A549 (cell line): ENCODE measurements around the gene PPM1H. TPM values are rescaled to one million over a fixed set of nuclear protein-coding genes. Genes with fewer than 3 reads are reported as not detected.
A peak's percentile ranks its signal among the peaks of the same experiment; 100 is the strongest.

Source experiments
- ATAC-seq, 2 experiments: fragments of 200-7000 bp in 1 of 2; fragments of >200 bp in 1 of 2; cut with Nextera tagmentation in 1 of 2; cut with Tn5 transposase in 1 of 2; 3 replicates each; pipeline versions ENCODE4 v1.8.0 to v1.9.1; 2018 to 2020; ENCODE audit warnings: mild to moderate bottlenecking in 1 of 2, moderate library complexity in 1 of 2
- CTCF ChIA-PET: fragments of 300-600 bp; sonication (Branson Sonifier 250); formaldehyde crosslinking; extraction: SDS; loops from one replicate; lab custom pipeline; 2021; ENCODE audit warnings: antibody characterized with exemption, inconsistent platforms; lab: Yijun Ruan, JAX
- POLR2A ChIA-PET: fragments of 350-600 bp; formaldehyde crosslinking; extraction: SDS; loops from one replicate; lab custom pipeline; 2021; ENCODE audit warnings: antibody characterized with exemption, inconsistent platforms; lab: Yijun Ruan, JAX
- DNase-seq, 2 experiments: peaks; one replicate each; pipeline versions ENCODE4 v3.0.0 to v3.0.0-alpha.2; 2011 to 2016; ENCODE audit warnings: low read depth in 1 of 2, low spot score in 1 of 2
- FAIRE-seq: peaks from 2 replicates; lab custom pipeline; 2011; peaks lifted over from hg19 to GRCh38; lab: Jason Lieb, UNC
- H3K27ac ChIP-seq, 2 experiments: fragments of >200 bp; sonication (Bioruptor Twin); formaldehyde crosslinking; 3 replicates each; pipeline ENCODE4 v1.5.1; 2016 to 2017
- H3K4me1 ChIP-seq: fragments of >200 bp; sonication (Bioruptor Twin); formaldehyde crosslinking; 3 replicates; pipeline ENCODE4 v1.6.1; 2016
- H3K4me2 ChIP-seq: fragments of >200 bp; sonication (Bioruptor Twin); formaldehyde crosslinking; 3 replicates; pipeline ENCODE4 v1.6.1; 2016
- H3K4me3 ChIP-seq: fragments of >200 bp; sonication (Bioruptor Twin); formaldehyde crosslinking; 3 replicates; pipeline ENCODE4 v1.5.1; 2016
- H3K9me3 ChIP-seq: fragments of >200 bp; sonication (Bioruptor Twin); formaldehyde crosslinking; 3 replicates; pipeline ENCODE4 v1.6.1; 2016
- CBX8 ChIP-seq: fragments of 200-600 bp; sonication (generic); IDR thresholded peaks from 2 replicates; pipeline ENCODE4 v1.6.1; 2016
- CEBPB ChIP-seq, 2 experiments: fragments of >200 bp in 1 of 2; sonication (Bioruptor Twin) in 1 of 2; formaldehyde crosslinking in 1 of 2; IDR thresholded peaks; 2 replicates each; pipeline ENCODE4 v1.6.1; 2012 to 2016
- EHF ChIP-seq: fragments of 250-450 bp; sonication (Bioruptor Pico); IDR thresholded peaks from 2 replicates; pipeline ENCODE4 v1.5.0; 2020; ENCODE audit warnings: mild to moderate bottlenecking
- ELK1 ChIP-seq: fragments of 150-350 bp; IDR thresholded peaks from 2 replicates; pipeline ENCODE4 v1.6.1; 2014; ENCODE audit warnings: low read depth, mild to moderate bottlenecking, low read length
- ESRRA ChIP-seq: fragments of 150-350 bp; IDR thresholded peaks from 2 replicates; pipeline ENCODE4 v1.6.1; 2014; ENCODE audit warnings: mild to moderate bottlenecking, low read length, borderline replicate concordance
- FOSB ChIP-seq: fragments of 250-450 bp; sonication (Bioruptor Pico); IDR thresholded peaks from 2 replicates; pipeline ENCODE4 v1.5.0; 2020; ENCODE audit warnings: mild to moderate bottlenecking, moderate library complexity
- FOSL2 ChIP-seq, 2 experiments: fragments of 450-650 bp in 1 of 2; fragments of >200 bp in 1 of 2; sonication (Bioruptor Twin) in 1 of 2; formaldehyde crosslinking; IDR thresholded peaks; 2 replicates each; pipeline versions ENCODE4 v1.5.0 to v1.6.1; 2016 to 2020; ENCODE audit warnings: mild to moderate bottlenecking in 1 of 2, moderate library complexity in 1 of 2
- GATA3 ChIP-seq: IDR thresholded peaks from 2 replicates; pipeline ENCODE4 v1.6.1; 2012; ENCODE audit warnings: borderline replicate concordance
- HES2 ChIP-seq: fragments of >200 bp; sonication (Bioruptor Twin); formaldehyde crosslinking; IDR thresholded peaks from 2 replicates; pipeline ENCODE4 v1.6.1; 2016
- JUN ChIP-seq, 2 experiments: fragments of >200 bp; sonication (Bioruptor Twin); formaldehyde crosslinking; IDR thresholded peaks; 2 replicates in 1 of 2; 3 replicates in 1 of 2; pipeline ENCODE4 v1.6.1; 2016 to 2017
- KDM5A ChIP-seq: fragments of 200-600 bp; sonication (generic); IDR thresholded peaks from 2 replicates; pipeline ENCODE4 v1.6.1; 2016; ENCODE audit warnings: antibody characterized with exemption, mild to moderate bottlenecking
- MAFK ChIP-seq: fragments of 450-650 bp; IDR thresholded peaks from 2 replicates; pipeline ENCODE4 v1.6.1; 2014; ENCODE audit not compliant: partially characterized antibody
- MAZ ChIP-seq: fragments of 150-350 bp; IDR thresholded peaks from 2 replicates; pipeline ENCODE4 v1.6.1; 2014; ENCODE audit warnings: antibody characterized with exemption, low read depth, low read length, borderline replicate concordance
- PHF8 ChIP-seq: fragments of 200-600 bp; sonication (generic); IDR thresholded peaks from 2 replicates; pipeline ENCODE4 v1.6.1; 2016; ENCODE audit warnings: low read depth, mild to moderate bottlenecking, antibody characterized with exemption, moderate library complexity, borderline replicate concordance
- RAD21 ChIP-seq, 2 experiments: fragments of >200 bp in 1 of 2; sonication (Bioruptor Twin) in 1 of 2; formaldehyde crosslinking in 1 of 2; IDR thresholded peaks in 1 of 2; conservative IDR thresholded peaks in 1 of 2; 2 replicates in 1 of 2; 3 replicates in 1 of 2; pipeline ENCODE4 v1.6.1; 2012 to 2018; ENCODE audit warnings: inconsistent platforms in 1 of 2
- RNF2 ChIP-seq: fragments of 200-600 bp; sonication (generic); IDR thresholded peaks from 2 replicates; pipeline ENCODE4 v1.6.1; 2016; ENCODE audit warnings: low read depth, mild to moderate bottlenecking, antibody characterized with exemption, moderate library complexity, borderline replicate concordance
- SMC3 ChIP-seq: fragments of >200 bp; sonication (Bioruptor Twin); formaldehyde crosslinking; IDR thresholded peaks from 3 replicates; pipeline ENCODE4 v1.6.1; 2018; ENCODE audit warnings: inconsistent platforms
- SREBF2 ChIP-seq: fragments of 450-650 bp; IDR thresholded peaks from 2 replicates; pipeline ENCODE4 v1.6.1; 2014; ENCODE audit warnings: mild to moderate bottlenecking, moderate library complexity
- TFCP2L1 ChIP-seq: fragments of 250-450 bp; sonication (Bioruptor Pico); IDR thresholded peaks from 2 replicates; pipeline ENCODE4 v1.5.0; 2021; ENCODE audit warnings: mild to moderate bottlenecking
- ZNF302 ChIP-seq: fragments of 250-450 bp; sonication (Bioruptor Pico); IDR thresholded peaks from 2 replicates; pipeline ENCODE4 v1.9.0; 2021; ENCODE audit warnings: inconsistent platforms, mild to moderate bottlenecking, moderate library complexity
- ZSCAN20 ChIP-seq: fragments of 250-450 bp; sonication (Bioruptor Pico); IDR thresholded peaks from 2 replicates; pipeline ENCODE4 v1.8.0; 2022; ENCODE audit warnings: mild to moderate bottlenecking, moderate library complexity
- WGBS: methylation state at CpG from one replicate; pipeline ENCODE4 v1.1.6; 2017; ENCODE audit errors: missing lambda C conversion rate; 5-methylcytosine and 5-hydroxymethylcytosine counted together
- polyA plus RNA-seq, 4 experiments: library from polyadenylated mRNA; depleted of rRNA in 3 of 4; stranded (reverse); fragments of >200 nt; fragmentation: RNase III in 1 of 4; extraction: RNeasy Plus Mini Kit Qiagen cat#74134 plus additional on column Dnase treatment in 1 of 4; gene quantifications; 2 replicates in 3 of 4; 3 replicates in 1 of 4; pipeline ENCODE4 v1.2.3, GENCODE V29; 2011 to 2017
- TF ChIP-seq, protein P1 (sequence below): fragments of 450-650 bp; IDR thresholded peaks from 2 replicates; pipeline ENCODE4 v1.6.1; 2014; ENCODE audit warnings: antibody characterized with exemption
- TF ChIP-seq, protein P2 (sequence below): IDR thresholded peaks from 2 replicates; pipeline ENCODE4 v1.6.1; 2012
- TF ChIP-seq, protein P3 (sequence below): fragments of 250-450 bp; sonication (Bioruptor Pico); IDR thresholded peaks from 2 replicates; pipeline ENCODE4 v1.5.0; 2020; ENCODE audit warnings: low read depth, mild to moderate bottlenecking, moderate library complexity
- TF ChIP-seq, protein P4 (sequence below): fragments of >200 bp; sonication (Bioruptor Twin); formaldehyde crosslinking; IDR thresholded peaks from 3 replicates; pipeline ENCODE4 v1.6.1; 2016

Gene PPM1H
- polyA plus RNA-seq, 2 of the 4 experiments (the other 2 are of a cell fraction): 7.8 TPM

- TF ChIP-seq TFCP2L1 (CRISPR knock-in tag): no peak
- no peak for TF ChIP-seq SREBF2
- TF ChIP-seq ESRRA: no peak
- TF ChIP-seq KDM5A: no peak
- no peak for TF ChIP-seq ELK1
Observed at GRCh38 chr12:62866451-62867082, 68.4 kb downstream of the PPM1H start (continued).

DNA sequence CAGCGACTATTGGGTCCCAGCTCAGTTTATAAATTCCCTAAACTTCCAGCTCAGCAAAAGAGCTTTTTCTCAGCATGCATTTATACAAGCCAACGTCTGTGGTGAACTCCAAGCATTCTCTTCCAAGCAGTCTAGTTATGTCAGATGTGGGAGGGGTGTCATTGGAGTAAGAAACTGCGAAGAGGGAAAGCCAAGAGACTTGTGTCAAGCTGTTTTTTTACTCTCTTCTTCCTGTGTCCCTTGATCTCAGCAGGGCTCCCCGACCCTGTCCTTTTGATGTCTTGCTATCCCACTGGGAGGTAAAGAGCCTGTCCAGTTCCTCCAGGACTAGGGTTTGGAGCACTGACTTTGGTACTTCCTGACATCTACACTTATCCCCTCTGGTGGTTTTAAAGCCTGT, 69.0 kb downstream of the PPM1H start:
- Histone ChIP-seq H3K4me2 (peak overlapping the region; percentile 71), H3K4me3 (no peak overlapping the region), H3K4me1 (peaks cover 75% of the 10 kb centered on the region), H3K27ac (peak overlapping the region; percentile 72 to 84), H3K9me3 (no peaks in the 10 kb centered on the region)
- peak; percentile 13 to 22 for DNase-seq
- no peak for FAIRE-seq
- ATAC-seq: peak in 1 of 2 experiments; percentile 5; a peak in 3 of 6 replicates
- CTCF ChIA-PET: interaction anchor here (1.1 to 3.0 kb wide), 5 partner anchors 18 to 71 kb away, joined by 3 to 14 read pairs (median 6); no protein-coding TSS in a partner anchor
- POLR2A ChIA-PET: interaction anchor here (1.8 to 2.5 kb wide), 2 partner anchors 17 to 69 kb away, joined by 5 to 18 read pairs; partner anchors contain the start of gene PPM1H
- 41% methylated on average over 4 of the region's 4 CpGs for WGBS
- TF ChIP-seq GATA3 (no peak), FOSL2 (IDR thresholded peaks at IDR 0.05) (no peak), FOSL2 (CRISPR knock-in tag; IDR thresholded peaks at IDR 0.05) (no peak), PHF8 (no peak), SREBF2 (no peak), EHF (CRISPR knock-in tag) (no peak), ESRRA (no peak), FOSB (CRISPR knock-in tag) (no peak), RNF2 (no peak), CBX8 (no peak), MAZ (no peak), KDM5A (no peak), SMC3 (no peak), ZSCAN20 (no peak), ZNF302 (CRISPR knock-in tag) (no peak)
- TF ChIP-seq, protein P1, sequence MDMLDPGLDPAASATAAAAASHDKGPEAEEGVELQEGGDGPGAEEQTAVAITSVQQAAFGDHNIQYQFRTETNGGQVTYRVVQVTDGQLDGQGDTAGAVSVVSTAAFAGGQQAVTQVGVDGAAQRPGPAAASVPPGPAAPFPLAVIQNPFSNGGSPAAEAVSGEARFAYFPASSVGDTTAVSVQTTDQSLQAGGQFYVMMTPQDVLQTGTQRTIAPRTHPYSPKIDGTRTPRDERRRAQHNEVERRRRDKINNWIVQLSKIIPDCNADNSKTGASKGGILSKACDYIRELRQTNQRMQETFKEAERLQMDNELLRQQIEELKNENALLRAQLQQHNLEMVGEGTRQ: no peak
- TF ChIP-seq, protein P2, sequence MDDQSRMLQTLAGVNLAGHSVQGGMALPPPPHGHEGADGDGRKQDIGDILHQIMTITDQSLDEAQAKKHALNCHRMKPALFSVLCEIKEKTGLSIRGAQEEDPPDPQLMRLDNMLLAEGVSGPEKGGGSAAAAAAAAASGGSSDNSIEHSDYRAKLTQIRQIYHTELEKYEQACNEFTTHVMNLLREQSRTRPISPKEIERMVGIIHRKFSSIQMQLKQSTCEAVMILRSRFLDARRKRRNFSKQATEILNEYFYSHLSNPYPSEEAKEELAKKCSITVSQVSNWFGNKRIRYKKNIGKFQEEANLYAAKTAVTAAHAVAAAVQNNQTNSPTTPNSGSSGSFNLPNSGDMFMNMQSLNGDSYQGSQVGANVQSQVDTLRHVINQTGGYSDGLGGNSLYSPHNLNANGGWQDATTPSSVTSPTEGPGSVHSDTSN: no peak
- TF ChIP-seq, protein P3, sequence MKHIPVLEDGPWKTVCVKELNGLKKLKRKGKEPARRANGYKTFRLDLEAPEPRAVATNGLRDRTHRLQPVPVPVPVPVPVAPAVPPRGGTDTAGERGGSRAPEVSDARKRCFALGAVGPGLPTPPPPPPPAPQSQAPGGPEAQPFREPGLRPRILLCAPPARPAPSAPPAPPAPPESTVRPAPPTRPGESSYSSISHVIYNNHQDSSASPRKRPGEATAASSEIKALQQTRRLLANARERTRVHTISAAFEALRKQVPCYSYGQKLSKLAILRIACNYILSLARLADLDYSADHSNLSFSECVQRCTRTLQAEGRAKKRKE (CRISPR knock-in tag): no peak
- TF ChIP-seq, all 56 proteins: peak for 0

- Histone ChIP-seq H3K4me3 (no peak overlapping the region), H3K4me1 (peaks cover 79% of the 10 kb centered on the region), H3K9me3 (no peaks in the 10 kb centered on the region), H3K4me2 (no peak overlapping the region), H3K27ac (peak overlapping the region; percentile 72 to 84)
- DNase-seq (no peak), ATAC-seq (no peak), FAIRE-seq (no peak)
- TF ChIP-seq SREBF2 (no peak), JUN (IDR thresholded peaks at IDR 0.05) (no peak), PHF8 (no peak), RAD21 (conservative IDR thresholded peaks at IDR 0.05 in 1 of 2, IDR thresholded peaks at IDR 0.05 in 1 of 2) (no peak), MAFK (no peak), EHF (CRISPR knock-in tag) (no peak), HES2 (no peak), CEBPB (IDR thresholded peaks at IDR 0.05) (no peak)
- TF ChIP-seq, protein P4, sequence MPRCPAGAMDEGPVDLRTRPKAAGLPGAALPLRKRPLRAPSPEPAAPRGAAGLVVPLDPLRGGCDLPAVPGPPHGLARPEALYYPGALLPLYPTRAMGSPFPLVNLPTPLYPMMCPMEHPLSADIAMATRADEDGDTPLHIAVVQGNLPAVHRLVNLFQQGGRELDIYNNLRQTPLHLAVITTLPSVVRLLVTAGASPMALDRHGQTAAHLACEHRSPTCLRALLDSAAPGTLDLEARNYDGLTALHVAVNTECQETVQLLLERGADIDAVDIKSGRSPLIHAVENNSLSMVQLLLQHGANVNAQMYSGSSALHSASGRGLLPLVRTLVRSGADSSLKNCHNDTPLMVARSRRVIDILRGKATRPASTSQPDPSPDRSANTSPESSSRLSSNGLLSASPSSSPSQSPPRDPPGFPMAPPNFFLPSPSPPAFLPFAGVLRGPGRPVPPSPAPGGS: no peak
- CTCF ChIA-PET: interaction anchor here (1.2 to 3.0 kb wide), 4 partner anchors 29 to 71 kb away, joined by 4 to 14 read pairs (median 7); no protein-coding TSS in a partner anchor
- POLR2A ChIA-PET: no interaction called here
- WGBS: 95% methylated on average over 2 of the region's 2 CpGs
Observed at GRCh38 chr12:62865065-62865464, 69.9 kb downstream of the PPM1H start.
